ENCODE results near the gene ACBD6. TPM values are rescaled to one million over a fixed set of nuclear protein-coding genes. Genes with fewer than 3 reads are reported as not detected.

Gene ACBD6
- total and polyA plus RNA-seq, 4 donors: 8.3 to 17.3 (median 14.0) TPM

DNA sequence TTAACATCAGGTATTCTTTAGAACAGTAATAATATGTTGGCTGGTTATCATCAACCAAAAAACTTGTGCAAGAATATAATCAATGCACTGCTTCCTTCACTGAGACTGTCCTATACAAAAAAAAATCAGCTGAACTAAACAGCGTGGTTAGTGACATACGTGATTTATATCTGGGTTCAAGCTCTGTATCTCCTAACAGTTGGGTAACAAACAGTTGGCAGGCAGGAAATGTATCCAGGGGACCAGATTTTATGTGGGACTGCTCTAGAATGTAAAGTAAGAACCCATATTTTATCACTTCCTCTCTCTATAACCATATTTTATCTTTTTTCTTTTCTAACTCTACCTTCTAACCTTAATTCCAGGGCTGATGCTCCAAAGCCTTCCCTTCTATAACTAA, 8.0 kb downstream of the ACBD6 start:
- Histone ChIP-seq H3K9me3 (ENCODE audit: control insufficient read depth in 4 of 4, low read length in 3 of 4) (no peaks in the 10 kb centered on the region), H3K36me3 (ENCODE audit: control insufficient read depth in 4 of 4, insufficient read depth in 3 of 4, low read depth in 1 of 4, low read length in 3 of 4) (peaks cover 0 to 4% (median 0%) of the 10 kb centered on the region in 4 donors), H3K27me3 (ENCODE audit: control insufficient read depth in 4 of 4, insufficient read depth in 4 of 4, low read length in 3 of 4) (no peaks in the 10 kb centered on the region), H3K4me3 (ENCODE audit: low read depth in 1 of 3, low read length in 3 of 3) (no peak overlapping the region), H3K9ac (ENCODE audit: low read depth in 1 of 2, low read length in 2 of 2) (no peak overlapping the region), H3K27ac (ENCODE audit: low read depth in 1 of 2, low read length in 2 of 2) (no peak overlapping the region), H3K4me1 (ENCODE audit: control insufficient read depth in 4 of 4, insufficient read depth in 4 of 4, low read length in 3 of 4) (no peaks in the 10 kb centered on the region)
- 81% methylated on average over 2 of the region's 2 CpGs for WGBS
- TF ChIP-seq GABPA (IDR thresholded peaks at IDR 0.05 in 1 of 2, conservative IDR thresholded peaks at IDR 0.05 in 1 of 2) (peak in 1 of 2 donors; percentile 36), NR2F2 (IDR thresholded peaks at IDR 0.05) (no peak), HNF4G (IDR thresholded peaks at IDR 0.05) (no peak)
- DNase-seq (ENCODE audit: low spot score): no peak

DNA sequence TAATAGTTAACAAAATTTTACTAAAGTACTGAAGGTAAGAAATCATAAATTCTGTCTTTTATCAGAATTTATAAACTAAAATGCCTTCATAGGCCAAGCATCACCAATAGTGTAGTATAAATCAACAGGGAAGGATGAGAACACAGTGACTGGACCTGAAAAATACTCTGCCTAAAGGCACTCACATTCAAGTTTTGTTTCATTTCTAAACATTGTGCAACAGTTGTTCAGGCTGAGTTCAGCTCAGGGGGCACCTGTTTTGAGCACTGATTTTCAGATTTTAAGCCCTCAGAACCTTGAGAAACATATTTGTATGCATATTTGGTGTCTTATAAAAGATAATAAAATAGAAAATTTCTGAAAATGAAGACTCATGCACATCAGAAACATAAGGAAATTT, 12.4 kb downstream of the ACBD6 start:
- H3K4me3 ChIP-seq (ENCODE audit: low read depth in 1 of 3, low read length in 3 of 3): no peak overlapping the region
- no peak overlapping the region for H3K9ac ChIP-seq (ENCODE audit: low read depth in 1 of 2, low read length in 2 of 2)
- H3K36me3 ChIP-seq (ENCODE audit: control insufficient read depth in 4 of 4, insufficient read depth in 3 of 4, low read depth in 1 of 4, low read length in 3 of 4): peaks cover 0 to 4% (median under 1%) of the 10 kb centered on the region in 4 donors
- H3K27me3 ChIP-seq (ENCODE audit: control insufficient read depth in 4 of 4, insufficient read depth in 4 of 4, low read length in 3 of 4): no peaks in the 10 kb centered on the region
- no peak overlapping the region for H3K27ac ChIP-seq (ENCODE audit: low read depth in 1 of 2, low read length in 2 of 2)
- no peak for DNase-seq (ENCODE audit: low spot score)
- H3K9me3 ChIP-seq (ENCODE audit: control insufficient read depth in 4 of 4, low read length in 3 of 4): no peaks in the 10 kb centered on the region
- TF ChIP-seq RXRA (IDR thresholded peaks at IDR 0.05): no peak
- TF ChIP-seq HNF4A (conservative IDR thresholded peaks at IDR 0.05): no peak
- TF ChIP-seq, protein P1, sequence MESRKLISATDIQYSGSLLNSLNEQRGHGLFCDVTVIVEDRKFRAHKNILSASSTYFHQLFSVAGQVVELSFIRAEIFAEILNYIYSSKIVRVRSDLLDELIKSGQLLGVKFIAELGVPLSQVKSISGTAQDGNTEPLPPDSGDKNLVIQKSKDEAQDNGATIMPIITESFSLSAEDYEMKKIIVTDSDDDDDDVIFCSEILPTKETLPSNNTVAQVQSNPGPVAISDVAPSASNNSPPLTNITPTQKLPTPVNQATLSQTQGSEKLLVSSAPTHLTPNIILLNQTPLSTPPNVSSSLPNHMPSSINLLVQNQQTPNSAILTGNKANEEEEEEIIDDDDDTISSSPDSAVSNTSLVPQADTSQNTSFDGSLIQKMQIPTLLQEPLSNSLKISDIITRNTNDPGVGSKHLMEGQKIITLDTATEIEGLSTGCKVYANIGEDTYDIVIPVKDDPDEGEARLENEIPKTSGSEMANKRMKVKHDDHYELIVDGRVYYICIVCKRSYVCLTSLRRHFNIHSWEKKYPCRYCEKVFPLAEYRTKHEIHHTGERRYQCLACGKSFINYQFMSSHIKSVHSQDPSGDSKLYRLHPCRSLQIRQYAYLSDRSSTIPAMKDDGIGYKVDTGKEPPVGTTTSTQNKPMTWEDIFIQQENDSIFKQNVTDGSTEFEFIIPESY (IDR thresholded peaks at IDR 0.05): no peak
- no peak for TF ChIP-seq RAD21 (IDR thresholded peaks at IDR 0.05)
- no peak for TF ChIP-seq HNF4G (IDR thresholded peaks at IDR 0.05)
- no peak for TF ChIP-seq YY1 (IDR thresholded peaks at IDR 0.05)
- TF ChIP-seq, protein P2, sequence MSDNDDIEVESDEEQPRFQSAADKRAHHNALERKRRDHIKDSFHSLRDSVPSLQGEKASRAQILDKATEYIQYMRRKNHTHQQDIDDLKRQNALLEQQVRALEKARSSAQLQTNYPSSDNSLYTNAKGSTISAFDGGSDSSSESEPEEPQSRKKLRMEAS (IDR thresholded peaks at IDR 0.05): no peak
- TF ChIP-seq TAF1 (conservative IDR thresholded peaks at IDR 0.05): no peak
- TF ChIP-seq NR2F2 (IDR thresholded peaks at IDR 0.05): no peak
- TF ChIP-seq FOXA1 (IDR thresholded peaks at IDR 0.05): no peak
- TF ChIP-seq, protein P3, sequence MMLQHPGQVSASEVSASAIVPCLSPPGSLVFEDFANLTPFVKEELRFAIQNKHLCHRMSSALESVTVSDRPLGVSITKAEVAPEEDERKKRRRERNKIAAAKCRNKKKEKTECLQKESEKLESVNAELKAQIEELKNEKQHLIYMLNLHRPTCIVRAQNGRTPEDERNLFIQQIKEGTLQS (IDR thresholded peaks at IDR 0.05): no peak
- TF ChIP-seq, protein P4, sequence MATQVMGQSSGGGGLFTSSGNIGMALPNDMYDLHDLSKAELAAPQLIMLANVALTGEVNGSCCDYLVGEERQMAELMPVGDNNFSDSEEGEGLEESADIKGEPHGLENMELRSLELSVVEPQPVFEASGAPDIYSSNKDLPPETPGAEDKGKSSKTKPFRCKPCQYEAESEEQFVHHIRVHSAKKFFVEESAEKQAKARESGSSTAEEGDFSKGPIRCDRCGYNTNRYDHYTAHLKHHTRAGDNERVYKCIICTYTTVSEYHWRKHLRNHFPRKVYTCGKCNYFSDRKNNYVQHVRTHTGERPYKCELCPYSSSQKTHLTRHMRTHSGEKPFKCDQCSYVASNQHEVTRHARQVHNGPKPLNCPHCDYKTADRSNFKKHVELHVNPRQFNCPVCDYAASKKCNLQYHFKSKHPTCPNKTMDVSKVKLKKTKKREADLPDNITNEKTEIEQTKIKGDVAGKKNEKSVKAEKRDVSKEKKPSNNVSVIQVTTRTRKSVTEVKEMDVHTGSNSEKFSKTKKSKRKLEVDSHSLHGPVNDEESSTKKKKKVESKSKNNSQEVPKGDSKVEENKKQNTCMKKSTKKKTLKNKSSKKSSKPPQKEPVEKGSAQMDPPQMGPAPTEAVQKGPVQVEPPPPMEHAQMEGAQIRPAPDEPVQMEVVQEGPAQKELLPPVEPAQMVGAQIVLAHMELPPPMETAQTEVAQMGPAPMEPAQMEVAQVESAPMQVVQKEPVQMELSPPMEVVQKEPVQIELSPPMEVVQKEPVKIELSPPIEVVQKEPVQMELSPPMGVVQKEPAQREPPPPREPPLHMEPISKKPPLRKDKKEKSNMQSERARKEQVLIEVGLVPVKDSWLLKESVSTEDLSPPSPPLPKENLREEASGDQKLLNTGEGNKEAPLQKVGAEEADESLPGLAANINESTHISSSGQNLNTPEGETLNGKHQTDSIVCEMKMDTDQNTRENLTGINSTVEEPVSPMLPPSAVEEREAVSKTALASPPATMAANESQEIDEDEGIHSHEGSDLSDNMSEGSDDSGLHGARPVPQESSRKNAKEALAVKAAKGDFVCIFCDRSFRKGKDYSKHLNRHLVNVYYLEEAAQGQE (IDR thresholded peaks at IDR 0.05): no peak
- H3K4me1 ChIP-seq (ENCODE audit: control insufficient read depth in 4 of 4, insufficient read depth in 4 of 4, low read length in 3 of 4): no peaks in the 10 kb centered on the region

DNA sequence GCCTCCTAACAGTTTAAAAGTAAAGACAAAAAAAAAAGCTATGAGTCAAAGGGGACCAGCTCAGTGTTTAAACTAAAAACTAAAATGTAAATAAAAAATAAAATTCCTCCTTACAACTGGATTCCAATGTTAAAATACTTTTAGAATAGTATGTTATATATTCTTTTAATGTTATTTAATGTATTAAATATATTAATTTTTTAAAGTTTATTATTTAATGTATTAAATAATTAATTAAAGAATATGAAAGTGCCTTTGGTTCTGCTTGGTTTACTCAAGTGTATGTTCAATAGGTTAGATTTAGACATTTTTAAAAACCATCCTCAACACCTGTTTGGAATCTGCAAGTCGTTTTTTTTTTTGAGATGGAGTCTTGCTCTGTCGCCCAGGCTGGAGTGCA, 13.1 kb downstream of the ACBD6 start:
- DNase-seq (ENCODE audit: low spot score): no peak
- Histone ChIP-seq H3K9ac (ENCODE audit: low read depth in 1 of 2, low read length in 2 of 2) (no peak overlapping the region), H3K4me1 (ENCODE audit: control insufficient read depth in 4 of 4, insufficient read depth in 4 of 4, low read length in 3 of 4) (no peaks in the 10 kb centered on the region), H3K9me3 (ENCODE audit: control insufficient read depth in 4 of 4, low read length in 3 of 4) (no peaks in the 10 kb centered on the region), H3K27me3 (ENCODE audit: control insufficient read depth in 4 of 4, insufficient read depth in 4 of 4, low read length in 3 of 4) (no peaks in the 10 kb centered on the region), H3K36me3 (ENCODE audit: control insufficient read depth in 4 of 4, insufficient read depth in 3 of 4, low read depth in 1 of 4, low read length in 3 of 4) (peaks cover 0 to 3% (median 1%) of the 10 kb centered on the region in 4 donors), H3K27ac (ENCODE audit: low read depth in 1 of 2, low read length in 2 of 2) (no peak overlapping the region), H3K4me3 (ENCODE audit: low read depth in 1 of 3, low read length in 3 of 3) (no peak overlapping the region)
- 91% methylated on average over 2 of the region's 2 CpGs for WGBS
- no peak for TF ChIP-seq FOXA2 (IDR thresholded peaks at IDR 0.05)
- TF ChIP-seq SP1 (IDR thresholded peaks at IDR 0.05): no peak
- TF ChIP-seq GABPA (IDR thresholded peaks at IDR 0.05 in 1 of 2, conservative IDR thresholded peaks at IDR 0.05 in 1 of 2): no peak
- TF ChIP-seq, protein P2 (IDR thresholded peaks at IDR 0.05): no peak
- TF ChIP-seq HNF4A (conservative IDR thresholded peaks at IDR 0.05): no peak
- TF ChIP-seq NR2F2 (IDR thresholded peaks at IDR 0.05): no peak
- TF ChIP-seq, protein P5, sequence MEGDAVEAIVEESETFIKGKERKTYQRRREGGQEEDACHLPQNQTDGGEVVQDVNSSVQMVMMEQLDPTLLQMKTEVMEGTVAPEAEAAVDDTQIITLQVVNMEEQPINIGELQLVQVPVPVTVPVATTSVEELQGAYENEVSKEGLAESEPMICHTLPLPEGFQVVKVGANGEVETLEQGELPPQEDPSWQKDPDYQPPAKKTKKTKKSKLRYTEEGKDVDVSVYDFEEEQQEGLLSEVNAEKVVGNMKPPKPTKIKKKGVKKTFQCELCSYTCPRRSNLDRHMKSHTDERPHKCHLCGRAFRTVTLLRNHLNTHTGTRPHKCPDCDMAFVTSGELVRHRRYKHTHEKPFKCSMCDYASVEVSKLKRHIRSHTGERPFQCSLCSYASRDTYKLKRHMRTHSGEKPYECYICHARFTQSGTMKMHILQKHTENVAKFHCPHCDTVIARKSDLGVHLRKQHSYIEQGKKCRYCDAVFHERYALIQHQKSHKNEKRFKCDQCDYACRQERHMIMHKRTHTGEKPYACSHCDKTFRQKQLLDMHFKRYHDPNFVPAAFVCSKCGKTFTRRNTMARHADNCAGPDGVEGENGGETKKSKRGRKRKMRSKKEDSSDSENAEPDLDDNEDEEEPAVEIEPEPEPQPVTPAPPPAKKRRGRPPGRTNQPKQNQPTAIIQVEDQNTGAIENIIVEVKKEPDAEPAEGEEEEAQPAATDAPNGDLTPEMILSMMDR (IDR thresholded peaks at IDR 0.05; ENCODE audit: low read depth, low read length, missing input control): no peak
- TF ChIP-seq RXRA (IDR thresholded peaks at IDR 0.05): no peak
- TF ChIP-seq YY1 (IDR thresholded peaks at IDR 0.05): no peak
- TF ChIP-seq FOXA1 (IDR thresholded peaks at IDR 0.05): no peak
- TF ChIP-seq, protein P3 (IDR thresholded peaks at IDR 0.05): no peak
- no peak for TF ChIP-seq JUND (IDR thresholded peaks at IDR 0.05)
- TF ChIP-seq EGR1 (IDR thresholded peaks at IDR 0.05; ENCODE audit: low read depth in 2 of 2): no peak
- TF ChIP-seq HNF4G (IDR thresholded peaks at IDR 0.05): no peak
- TF ChIP-seq RAD21 (IDR thresholded peaks at IDR 0.05): no peak

Measured in liver (tissue), 9 donors.